Stimulated activated CD8-positive, alpha-beta memory T cell treated with anti-CD3 and anti-CD28 coated beads, Interleukin-12 subunit alpha, Interleukin-12 subunit beta, amount 100 ng/mL, for 24 hours (primary cell): ENCODE measurements around the gene HSD17B1.

Source experiments
- DNase-seq: peaks from one replicate; pipeline ENCODE4 v3.0.0-alpha.2; 2020; ENCODE audit errors: extremely low read depth

The HSD17B1 gene

DNA sequence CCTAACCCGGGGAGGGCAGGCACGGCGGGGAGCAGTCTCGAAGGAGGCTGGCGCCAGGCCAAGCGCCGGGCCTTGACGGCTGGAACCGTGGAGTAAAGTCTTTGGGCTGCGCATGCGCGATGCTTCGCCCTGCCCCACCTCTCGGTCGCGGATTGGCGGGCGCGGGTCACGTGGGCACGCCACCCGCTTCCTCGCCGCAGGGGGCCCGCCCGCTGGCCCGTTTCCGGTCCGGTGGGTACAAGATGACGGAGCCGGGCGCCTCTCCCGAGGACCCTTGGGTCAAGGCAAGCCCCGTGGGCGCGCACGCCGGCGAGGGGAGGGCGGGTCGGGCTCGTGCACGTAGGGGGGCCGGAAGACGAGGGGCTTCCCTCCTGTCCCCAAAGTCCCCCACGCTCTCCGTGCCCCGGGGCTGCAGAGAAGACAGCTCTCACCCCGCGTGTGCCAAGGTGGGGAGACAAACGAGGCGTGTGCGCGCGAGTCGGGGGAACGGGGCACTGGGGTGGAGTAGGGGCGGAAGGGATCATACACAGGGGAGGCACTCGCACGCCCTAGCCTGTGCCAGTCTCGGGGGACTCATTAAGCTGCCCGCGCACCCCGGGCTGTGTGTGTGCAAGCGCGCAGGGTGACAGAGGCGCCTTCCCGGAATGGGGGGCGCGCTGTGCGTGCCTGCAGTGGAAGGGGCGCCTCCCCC lies 14.3 kb downstream of the HSD17B1 start, which contains the start of gene MLX:
MLX (plus strand) TSS at position 218 of the 691 bp plus-strand sequence; CDS start at position 243, 25 bp downstream.
- peak; percentile 90 for DNase-seq

DNA sequence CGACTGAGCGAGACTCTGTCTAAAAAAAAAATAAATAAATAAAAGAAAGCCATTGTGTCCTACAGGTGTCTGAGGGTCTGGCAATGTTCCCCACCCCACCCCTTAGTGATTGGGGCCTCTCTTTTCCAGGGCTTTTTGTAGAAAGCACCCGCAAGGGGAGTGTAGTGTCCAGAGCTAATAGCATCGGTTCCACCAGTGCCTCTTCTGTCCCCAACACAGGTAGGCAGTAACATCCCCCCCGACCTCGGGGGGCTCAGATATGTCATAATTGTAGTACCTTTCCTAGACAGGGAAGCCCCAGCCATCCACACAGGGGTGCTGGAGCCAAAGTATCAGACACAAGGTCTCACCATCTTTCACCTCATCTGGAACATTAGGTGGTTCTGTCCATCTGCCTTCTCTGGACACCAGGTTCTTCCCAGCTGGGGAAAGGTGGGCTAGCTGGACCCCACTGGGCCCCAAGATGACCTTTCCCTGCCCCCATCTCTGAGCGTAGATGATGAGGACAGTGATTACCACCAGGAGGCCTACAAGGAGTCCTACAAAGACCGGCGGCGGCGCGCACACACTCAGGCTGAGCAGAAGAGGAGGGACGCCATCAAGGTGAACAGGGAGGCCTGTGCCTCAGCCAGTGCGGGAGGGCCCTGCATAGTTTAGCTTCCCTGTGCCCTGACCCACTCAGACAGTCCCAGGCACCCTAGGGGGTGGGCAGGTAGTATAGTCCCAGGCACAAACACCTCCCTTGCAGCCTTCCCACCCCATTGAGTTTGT lies 15.8 kb downstream of the HSD17B1 start:
- no peak for DNase-seq

DNA sequence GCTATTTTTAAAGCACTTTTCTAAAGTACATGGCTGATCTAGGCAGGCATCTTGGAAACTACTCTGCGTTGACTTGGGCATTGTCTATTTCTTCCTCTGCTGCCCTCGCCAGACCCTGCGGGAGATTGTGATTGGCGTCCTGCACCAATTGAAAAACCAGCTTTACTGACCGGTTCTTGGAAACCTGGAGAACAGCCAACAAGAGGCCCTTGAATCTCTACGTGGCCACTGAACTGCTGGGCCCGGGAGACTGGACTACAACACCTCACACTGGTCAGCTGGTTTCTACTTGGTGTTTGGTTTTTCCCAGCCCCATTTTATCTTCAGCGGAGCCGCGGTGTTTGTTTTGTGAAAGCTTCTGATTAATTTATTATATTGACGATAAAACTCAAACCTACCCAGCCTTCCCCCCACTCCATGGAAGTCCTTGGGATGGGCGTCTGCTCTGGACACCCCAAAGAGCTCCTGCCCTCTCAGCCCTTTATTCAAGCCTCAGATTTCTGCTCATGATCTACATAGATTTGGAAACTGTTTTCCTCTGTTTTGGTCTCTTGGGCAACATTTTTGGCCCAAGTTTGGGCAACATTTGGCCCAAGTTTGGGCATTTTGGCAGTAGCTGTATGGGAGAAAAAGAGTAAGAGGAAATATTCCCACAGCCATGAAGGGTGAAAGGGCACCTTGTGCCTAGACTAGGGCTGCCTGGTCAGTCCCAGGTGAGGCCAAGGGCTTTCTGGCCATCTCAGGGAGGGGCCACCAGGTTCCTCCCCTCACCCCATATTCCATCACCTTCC lies 18.9 kb downstream of the HSD17B1 start:
- DNase-seq, result no peak

DNA sequence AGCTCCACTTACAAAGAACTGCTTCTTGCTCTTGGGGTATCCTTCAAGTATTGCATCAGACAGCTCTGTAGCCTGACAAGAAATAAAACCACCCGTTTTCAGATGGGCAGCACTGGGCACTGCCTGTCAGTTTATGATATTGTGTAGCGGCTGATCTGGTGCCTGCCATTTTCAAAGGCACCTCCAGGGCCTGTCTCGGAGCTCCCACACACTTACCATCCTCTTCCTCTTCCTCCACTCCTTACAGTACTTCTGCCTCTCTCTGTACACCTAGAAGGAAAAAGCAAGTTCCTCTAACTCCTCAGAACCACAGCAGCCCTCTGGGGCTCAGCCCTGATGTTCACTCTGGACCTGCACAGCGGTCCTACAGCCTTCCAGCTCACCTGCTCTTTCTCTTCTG lies 20.4 kb downstream of the HSD17B1 start:
- DNase-seq, result no peak

DNA sequence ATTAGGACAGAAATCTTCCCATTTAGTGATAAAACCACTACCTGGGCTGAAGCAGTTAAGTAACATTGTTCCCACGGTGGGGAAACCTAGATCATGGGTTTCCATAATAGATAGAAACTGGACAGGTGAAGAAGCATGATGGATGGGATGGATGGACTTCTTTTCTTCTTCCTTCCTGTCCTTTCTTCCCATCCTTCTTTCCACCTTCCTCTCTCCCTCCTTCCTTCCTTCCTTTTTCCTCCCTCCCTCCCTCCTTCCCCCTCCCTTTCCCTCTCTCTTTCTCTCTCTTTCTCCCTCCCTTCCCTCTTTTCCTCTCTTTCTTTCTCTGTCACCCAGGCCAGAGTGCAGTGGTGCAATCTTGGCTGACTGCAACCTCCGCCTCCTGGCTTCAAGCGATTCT lies 21.7 kb downstream of the HSD17B1 start:
- DNase-seq, result no peak

DNA sequence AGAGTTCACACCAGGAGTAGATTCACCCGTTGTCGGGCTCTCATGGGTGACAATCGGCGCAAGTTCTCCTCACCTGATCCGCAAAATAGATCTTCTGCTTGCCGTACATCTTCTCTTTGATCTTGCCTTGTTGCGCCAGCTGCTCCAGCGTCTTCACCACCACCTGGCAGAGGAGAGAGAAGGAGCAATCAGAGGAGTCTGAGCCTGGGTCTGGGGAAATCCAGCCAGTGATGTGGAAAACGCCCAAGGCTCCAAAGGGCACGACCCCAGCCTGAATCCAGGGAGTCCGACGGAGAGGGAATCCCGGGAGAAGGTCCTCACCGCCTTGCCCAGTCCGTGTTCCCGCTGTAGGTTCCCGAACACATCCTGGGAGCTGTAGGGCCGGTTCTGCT lies 24.4 kb downstream of the HSD17B1 start:
- DNase-seq, result no peak

DNA sequence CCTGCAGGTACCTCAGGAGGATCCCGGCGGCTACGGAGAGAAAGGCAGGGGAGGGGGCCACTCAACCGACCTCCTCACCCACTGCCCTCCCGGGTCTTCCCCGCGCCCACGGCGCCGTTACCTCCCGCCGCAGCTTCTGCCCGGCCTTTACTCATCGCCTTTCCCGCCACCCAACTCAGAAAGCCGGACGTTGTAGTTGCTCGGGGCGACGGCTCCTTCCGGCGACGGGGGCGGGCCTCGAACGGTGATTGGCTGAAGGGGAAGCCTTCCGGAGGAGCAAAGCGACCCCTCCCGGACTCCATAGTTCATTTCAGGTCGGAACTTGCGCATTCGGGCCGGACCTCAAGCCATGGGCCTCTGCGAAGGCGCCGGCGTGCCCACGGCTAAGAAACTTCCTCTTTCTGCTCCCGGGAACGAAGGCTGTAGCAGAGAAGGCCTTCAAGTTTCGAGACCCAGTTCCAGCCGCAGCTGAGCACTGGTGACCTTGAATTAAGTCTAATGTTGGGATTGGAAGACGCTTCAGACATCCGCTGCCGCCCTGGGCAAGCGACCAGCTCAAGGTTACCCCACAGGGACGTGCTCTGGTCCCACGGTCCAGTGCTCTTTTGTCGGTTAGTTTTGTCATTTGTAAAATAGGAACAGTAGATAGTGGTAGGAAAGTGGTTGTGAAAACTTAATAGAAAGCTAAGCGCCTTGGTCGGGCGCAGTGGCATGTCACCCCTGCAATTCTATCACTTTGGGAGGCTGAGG lies 25.0 kb downstream of the HSD17B1 start, which contains the start of gene PSMC3IP:
PSMC3IP (minus strand) TSS at position 198 of the 750 bp plus-strand sequence; CDS start at position 155, 43 bp downstream.
- DNase-seq, result peak; percentile 87

DNA sequence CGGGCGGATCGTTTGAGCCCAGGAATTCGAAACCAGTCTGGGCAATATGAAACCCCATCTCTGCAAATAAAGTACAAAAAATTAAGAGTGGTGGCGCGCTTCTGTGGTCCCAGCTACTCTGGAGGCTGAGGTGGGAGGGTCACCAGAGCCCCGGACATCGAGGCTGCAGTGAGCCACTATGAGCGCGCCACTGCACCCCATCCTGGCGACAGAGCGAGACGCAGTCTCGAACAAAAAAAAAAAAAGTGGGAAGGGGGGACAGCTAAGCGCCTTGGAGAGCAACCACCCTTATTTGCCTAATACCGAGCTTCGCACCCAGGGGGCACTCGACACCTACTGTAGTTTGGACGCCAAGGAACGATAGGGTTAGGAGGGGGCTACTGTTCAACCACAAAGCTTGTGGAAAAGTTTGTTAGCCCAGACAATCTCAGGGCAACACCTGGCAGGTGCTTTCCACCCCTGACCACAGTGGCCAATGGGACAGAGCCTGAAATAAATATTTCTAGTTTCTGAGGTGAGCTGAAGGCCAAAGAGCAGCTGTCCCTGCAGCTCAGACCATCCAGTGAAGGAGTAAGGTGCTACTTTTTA lies 25.7 kb downstream of the HSD17B1 start:
- DNase-seq, result no peak

DNA sequence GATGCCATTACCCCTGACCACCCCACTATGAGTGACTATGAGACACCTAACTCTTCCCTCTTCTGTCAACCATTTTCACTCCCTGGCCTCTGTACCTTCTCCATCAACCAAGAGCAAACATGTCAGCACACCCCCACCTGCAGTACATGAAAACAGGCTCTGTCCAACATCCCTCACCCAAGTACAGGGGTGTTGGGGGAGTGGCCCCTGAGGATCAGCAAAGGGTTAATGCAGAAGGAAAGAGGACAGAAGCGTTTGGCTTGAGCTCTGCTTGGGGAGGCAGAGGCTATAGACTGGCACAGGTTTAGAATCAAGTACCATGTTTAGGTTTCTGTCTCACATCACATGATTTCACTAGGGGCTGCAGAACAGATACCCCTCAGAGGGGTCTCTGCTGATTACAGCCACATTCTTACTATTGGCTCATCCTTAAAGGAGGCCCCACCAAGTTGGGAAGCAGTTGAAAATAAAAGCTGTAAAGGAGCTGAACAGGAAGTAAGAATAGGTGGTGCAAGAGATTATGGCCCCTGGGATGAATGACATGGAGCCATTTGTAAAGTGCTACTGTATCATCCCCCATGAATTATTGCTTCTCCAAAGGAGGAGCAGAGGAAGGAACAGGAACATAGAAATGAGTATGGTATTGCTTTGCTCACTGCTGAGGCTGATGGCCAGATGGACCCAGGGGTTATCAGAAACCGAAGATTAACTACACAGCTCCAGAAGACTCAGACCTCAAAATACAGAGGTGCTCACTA lies 27.2 kb downstream of the HSD17B1 start:
- no peak for DNase-seq

DNA sequence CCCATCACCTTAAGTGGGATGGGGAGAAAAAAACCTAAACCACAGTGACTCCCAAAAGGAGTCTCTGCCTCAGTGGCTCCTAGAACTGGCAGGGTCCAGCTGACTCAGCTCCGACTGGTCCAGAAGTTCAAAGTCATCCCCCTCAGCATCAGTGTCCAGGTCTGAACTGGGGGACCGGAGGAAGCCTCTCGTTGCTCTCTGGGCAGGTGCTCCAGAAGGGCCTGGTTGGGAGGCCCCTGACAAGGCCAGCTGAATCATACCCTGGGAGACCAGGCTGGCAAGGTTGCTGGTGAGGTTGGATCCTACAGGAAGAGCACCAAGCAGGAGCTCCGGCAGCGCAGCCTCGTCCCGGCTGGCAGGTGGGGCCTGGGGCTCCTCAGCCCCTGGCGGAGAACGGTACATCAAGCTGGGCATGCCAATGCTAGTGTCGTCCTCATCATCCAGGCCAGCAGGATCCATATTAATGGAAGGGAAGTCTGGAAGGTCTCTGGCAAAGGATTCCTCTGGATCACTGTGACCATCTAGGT lies 29.1 kb downstream of the HSD17B1 start:
- DNase-seq, result no peak

DNA sequence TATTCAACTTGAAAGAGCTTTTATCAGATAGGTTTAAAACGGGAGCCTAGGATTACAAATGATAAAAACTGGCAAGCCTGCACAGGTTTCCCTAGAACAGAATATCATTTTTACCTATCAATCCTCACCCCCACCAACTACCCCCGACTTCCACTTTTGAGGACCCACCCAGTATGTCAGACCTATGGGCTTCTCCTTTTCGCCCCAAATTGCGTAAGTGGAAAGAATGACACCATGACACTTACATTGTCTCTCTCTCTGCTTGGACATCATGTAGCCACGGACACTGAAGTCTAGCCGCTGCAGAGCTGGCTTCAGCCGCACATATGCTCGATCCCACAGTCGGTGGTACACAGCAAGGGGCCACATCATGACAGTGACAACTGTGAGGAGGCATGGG lies 32.2 kb downstream of the HSD17B1 start:
- no peak for DNase-seq

DNA sequence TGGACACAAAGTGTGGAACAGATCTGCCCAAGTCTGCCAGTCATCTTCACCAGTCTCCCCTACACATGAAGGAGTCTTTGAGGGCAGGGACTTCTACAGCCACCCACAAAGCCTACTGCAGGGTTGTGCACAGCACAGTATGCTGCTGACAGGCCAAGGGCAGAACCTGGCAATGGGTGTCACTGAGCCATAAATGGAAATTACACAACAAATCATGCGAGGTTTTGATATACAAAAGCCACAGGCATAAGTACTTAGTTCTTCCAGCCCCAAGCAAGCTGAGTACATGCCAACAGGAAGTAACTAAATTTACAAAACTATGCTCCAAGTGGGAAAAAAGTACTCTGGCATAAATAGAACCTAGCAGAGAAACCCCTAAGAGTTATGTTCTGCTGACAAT lies 32.6 kb downstream of the HSD17B1 start:
- no peak for DNase-seq

DNA sequence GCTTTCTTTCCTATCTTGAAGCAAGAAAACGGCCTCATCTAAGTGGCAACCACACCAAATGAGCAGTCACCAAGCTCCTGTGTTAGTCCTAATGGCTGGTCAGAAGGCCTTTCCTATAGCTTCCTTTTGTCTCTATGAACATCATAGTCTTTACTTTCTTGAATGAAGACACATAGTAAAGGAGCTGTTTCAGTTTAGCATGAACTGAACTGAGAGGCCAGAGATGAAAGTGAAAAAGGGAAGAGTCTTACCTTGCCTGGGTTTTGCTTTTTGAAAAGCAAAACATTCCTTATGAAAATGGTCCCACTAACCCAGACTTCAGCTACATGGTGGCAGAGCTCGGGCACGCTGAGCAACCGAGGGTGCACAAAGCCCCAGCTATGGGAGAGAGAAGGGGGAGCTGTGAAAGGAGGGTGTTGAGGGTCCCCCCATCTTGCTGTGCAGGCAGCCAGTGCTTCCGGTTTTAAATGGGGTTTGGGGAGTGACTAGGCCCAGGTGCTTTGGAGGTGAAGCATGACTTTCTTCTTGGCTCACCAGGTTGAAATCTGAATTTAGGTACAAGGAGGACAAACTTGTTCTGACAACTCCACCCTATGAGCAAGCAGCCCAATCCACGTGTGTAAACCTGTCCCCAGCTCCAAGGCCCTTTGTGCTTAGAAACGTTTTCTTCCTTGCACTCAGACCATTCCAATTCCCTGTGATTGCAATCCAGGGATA lies 33.9 kb downstream of the HSD17B1 start:
- no peak for DNase-seq

DNA sequence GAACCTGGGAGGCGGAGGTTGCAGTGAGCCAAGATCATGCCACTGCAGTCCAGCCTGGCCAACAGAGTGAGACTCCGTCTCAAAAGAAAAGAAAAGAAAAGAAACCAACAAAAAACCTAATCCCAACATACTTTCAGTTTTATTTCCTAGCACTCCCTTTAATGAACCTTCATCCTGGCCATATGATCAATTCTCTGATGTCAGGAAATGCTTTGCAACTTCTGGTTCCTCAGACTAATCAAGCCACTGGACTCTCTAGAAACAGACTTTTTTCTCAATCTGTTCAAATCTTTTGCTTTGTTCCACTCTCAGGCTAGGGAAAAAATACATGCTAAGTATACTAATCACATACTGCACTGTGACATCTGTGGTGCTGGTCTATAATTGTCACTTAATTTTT lies 38.2 kb downstream of the HSD17B1 start:
- no peak for DNase-seq

DNA sequence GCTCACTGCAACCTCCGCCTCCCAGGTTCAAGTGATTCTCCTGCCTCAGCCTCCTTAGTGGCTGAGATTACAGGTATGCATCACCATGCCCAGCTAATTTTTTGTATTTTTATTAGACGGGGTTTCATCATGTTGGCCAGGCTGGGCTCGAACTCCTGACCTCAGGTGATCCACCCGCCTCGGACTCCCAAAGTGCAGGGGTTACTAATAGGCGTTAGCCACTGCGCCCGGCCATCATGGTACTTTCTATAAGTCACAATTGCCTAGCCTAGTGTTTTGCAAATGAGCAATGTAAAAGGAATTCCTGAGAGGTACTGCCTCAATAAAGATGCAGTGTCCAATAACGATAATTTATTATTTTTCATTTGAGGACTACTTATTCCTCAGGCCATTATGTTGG lies 38.7 kb downstream of the HSD17B1 start:
- DNase-seq, result no peak

DNA sequence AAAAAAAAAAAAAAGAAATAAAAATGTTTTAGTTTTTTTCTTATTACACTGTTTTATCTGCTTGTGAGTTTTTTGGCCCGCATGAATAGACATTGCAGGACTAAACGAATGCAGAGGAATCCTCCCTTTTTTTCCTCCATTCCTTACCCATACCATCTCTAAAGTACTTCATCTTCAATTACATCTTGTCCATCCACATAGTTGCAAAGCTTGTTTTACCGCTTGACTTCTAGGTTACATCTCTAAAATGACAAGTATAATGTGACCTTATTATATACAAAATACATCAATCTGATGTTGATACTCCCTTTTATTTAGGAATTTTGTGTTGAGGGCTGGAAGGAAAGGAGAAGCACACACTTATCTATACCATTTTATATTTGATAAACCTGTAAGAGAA lies 43.7 kb downstream of the HSD17B1 start:
- DNase-seq, result no peak

DNA sequence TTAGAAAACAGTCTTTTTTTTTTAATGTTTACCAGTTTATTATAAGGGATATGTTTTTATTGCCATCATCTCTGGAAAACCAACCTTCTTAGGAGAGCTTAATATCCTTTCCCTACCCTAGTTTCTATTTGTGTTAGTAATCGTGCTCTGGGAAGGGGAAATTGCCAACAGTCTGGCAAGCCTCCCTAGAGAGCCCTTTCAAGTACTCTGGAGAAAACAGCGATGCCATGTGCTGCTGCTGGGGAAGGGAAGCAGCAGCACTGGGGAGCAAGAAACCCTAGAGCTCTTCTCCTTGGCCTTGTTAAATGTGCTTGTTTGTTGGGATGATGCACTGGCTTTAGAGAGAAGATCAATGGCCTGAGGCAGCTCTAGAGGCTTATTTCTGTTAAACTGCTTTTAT lies 46.2 kb downstream of the HSD17B1 start:
- no peak for DNase-seq

DNA sequence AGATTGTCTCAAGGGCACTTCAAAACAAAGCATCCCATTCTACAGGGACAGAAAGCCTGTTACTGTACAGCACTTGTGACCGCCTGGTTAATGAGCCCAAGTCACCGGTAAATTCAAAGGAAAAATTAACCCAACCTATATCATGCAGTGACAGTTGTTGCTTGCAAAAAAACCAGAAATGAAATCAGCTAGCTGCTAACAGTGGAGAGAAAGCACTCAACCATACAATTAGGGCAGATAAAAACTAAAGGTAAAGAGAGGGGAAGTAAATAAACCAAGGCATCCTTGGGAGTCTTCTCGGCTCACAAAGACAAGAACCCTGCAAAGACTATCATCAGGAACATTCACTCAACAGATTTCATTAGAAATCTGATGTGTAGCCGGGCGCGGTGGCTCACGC lies 50.6 kb downstream of the HSD17B1 start:
- no peak for DNase-seq
